HFF-Myc (cell line): ENCODE results near the gene RUFY3.
A peak's percentile ranks its signal among the peaks of the same experiment; 100 is the strongest.
"Not testable (repeated sequence)": the region's sequence is repeated elsewhere in the genome, so short reads cannot be mapped to it uniquely, and the experiment has no call there.

ENCODE experiments used
- DNase-seq: peaks from one replicate; pipeline ENCODE4 v3.0.0-alpha.2; 2011; ENCODE audit warnings: low read depth; ENCODE audit errors: extremely low read depth
- H3K4me3 ChIP-seq: replicated peaks from 2 replicates; pipeline ENCODE4 v1.5.1; 2011; ENCODE audit warnings: low read depth, mild to moderate bottlenecking, control low read depth, low read length
- TF ChIP-seq, protein P1 (sequence below): IDR thresholded peaks from 2 replicates; pipeline ENCODE4 v1.5.1; 2012; ENCODE audit warnings: mild to moderate bottlenecking, low read depth, low read length, control low read depth; ENCODE audit errors: missing control alignments

Gene RUFY3

DNA sequence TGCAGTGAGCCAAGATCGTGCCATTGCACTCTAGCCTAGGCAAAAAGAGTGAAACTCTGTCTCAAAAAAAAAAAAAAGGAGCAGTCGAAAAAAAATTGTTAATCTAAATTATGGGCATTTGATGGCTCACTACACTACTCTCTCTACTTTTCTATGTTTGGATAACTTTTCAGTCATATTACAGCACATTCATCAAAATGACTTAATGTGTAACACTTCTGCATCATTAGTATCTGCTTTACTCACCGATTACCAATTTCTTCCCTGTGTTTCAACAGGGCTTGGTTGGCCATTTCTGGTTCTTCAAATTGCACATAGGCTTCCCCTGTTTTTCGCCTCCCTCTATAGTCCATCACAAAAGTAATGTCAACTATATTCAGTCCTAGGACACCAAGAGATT, 109.5 kb downstream of the RUFY3 start:
- H3K4me3 ChIP-seq, result no peak overlapping the region
- TF ChIP-seq, protein P1, sequence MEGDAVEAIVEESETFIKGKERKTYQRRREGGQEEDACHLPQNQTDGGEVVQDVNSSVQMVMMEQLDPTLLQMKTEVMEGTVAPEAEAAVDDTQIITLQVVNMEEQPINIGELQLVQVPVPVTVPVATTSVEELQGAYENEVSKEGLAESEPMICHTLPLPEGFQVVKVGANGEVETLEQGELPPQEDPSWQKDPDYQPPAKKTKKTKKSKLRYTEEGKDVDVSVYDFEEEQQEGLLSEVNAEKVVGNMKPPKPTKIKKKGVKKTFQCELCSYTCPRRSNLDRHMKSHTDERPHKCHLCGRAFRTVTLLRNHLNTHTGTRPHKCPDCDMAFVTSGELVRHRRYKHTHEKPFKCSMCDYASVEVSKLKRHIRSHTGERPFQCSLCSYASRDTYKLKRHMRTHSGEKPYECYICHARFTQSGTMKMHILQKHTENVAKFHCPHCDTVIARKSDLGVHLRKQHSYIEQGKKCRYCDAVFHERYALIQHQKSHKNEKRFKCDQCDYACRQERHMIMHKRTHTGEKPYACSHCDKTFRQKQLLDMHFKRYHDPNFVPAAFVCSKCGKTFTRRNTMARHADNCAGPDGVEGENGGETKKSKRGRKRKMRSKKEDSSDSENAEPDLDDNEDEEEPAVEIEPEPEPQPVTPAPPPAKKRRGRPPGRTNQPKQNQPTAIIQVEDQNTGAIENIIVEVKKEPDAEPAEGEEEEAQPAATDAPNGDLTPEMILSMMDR, result no peak
- DNase-seq, result no peak

DNA sequence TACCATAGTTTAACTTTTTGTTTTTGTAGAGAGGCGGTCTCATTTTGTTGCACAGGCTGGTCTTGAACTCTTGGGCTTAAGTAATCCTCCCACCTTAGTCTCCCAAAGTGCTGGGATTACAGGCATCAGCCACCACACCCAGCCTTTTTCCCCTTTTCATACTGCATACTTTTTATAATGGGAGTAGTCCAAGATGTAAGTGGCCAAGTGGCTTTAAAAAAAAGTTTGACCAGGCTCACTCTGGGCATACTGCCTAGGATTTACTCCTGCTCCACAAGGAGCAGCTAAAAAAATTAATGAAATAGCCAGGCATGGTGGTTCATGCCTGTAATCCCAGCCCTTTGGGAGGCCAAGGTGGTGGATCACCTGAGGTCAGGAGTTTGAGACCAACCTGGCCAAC, 111.9 kb downstream of the RUFY3 start:
- no peak overlapping the region for H3K4me3 ChIP-seq
- TF ChIP-seq, protein P1, result no peak
- no peak for DNase-seq

DNA sequence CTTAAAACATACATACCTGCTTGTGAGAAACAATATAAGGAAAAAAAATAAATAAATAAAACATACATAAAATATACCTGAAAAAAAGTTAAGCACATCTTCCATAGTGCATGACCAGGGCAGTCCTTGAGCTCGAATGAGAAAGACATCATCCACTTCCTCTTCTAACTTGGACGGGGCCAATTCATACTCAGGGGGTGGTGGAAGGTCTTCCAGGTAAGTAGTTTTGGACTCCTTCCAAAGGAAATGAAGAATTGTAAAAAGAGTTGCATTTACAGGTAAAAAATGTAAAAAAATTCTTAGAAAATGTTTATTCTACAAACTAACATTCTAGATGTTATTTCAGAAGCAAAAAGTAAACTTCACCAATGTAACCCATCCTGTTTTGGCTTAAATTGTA, 114.3 kb downstream of the RUFY3 start:
- no peak for DNase-seq
- H3K4me3 ChIP-seq, result no peak overlapping the region
- TF ChIP-seq, protein P1, result no peak

DNA sequence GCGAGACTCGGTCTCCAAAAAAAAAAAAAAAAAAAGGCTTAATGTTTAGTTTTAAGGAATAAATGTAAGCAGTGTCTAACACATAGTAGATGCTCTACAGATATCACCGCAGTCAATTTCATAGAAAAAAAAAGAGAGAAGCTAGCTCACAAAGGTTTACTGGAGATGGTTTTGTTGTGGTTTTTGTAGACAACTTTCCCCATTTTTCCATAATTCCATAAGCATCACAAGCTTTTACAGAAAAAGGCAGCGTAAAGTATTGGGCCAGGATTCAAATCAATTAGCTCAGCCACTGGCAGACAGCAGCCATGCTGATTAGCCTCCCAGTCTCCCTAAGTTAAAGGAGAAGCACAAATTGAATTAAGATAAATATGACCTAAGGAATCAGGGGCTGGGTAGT, 116.4 kb downstream of the RUFY3 start:
- TF ChIP-seq, protein P1, result no peak
- no peak for DNase-seq
- H3K4me3 ChIP-seq, result peak overlapping the region; percentile 77

DNA sequence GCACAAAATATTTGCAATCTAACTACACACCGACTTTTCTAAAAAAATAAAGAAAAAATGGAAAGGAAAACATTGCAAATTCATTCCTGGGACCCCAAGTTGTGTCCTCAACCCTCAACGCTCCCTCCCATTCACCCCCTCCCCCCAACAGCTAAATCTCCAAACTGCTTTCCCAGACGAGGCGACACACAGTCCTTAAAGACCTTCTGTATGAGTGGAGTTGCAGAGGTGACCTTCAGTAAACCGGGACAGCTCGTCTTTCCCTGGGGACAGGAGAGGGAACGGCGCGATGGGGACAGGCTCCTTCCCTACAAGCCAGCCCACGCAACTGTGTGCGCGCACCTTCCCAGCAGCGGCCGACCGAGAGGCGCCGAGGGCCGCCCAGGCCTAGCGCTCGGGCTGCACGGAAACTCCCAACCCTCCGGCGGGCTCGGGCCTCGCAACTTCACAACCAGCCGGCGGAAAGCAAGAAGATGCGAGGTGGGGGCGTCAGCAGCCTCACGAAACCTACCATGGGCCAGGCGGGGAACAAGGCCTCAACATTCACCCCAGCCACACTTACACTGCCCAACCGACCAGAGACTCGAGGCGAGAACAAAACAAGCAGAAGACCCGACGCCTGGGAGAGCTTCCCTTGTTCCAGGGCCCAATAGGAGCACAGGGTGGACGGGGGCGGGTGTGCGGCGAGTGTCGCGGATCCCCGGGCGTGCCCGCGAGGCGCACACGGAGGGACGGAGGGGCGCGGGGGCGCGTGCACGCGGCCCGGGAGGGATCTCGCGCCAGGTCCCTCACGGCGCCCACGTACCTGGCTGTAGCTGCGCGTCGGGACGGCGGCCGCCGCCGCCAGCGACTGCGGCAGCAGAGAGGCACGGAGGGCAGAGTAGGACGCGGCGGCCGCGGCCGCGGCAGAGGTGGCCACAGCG, 117.2 kb downstream of the RUFY3 start:
- no peak for DNase-seq
- TF ChIP-seq, protein P1, result no peak

DNA sequence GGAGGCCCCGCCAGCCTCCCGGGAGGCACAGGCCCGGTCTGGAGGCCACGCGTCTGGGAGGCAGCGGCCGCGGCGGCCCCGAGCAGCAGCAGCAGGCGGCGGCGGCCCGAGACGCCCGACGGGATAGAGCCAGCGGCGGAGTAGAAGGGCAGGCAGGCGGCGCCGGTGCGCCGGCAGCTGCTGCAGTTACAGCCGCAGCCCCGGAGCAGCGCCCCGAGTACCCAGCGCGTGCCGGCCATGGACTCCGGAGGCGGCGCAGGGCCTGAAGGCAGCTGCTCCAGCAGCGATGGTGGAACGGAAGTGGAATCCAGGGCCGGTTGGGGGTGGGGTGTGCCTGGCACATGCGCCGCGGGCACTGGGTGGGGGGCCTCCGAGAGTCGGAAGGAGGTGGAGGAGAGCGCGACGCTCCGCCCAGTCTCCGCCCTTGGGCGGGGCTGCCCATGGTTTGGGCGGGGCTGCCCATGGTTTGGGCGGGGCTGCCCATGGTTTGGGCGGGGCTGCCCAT, 117.9 kb downstream of the RUFY3 start, which contains the start of gene GRSF1:
Gene GRSF1, minus strand, starts transcription at position 302 of the 505 bp plus-strand sequence. Its CDS starts 63 bp downstream, at position 239.
- TF ChIP-seq, protein P1, result no peak
- peak; percentile 72 for DNase-seq
- H3K4me3 ChIP-seq, result peak within 1 kb of the TSS; percentile 77

More for the DNA sequence above, 117.2 kb downstream of the RUFY3 start:
- H3K4me3 ChIP-seq, result peak overlapping the region; percentile 77

DNA sequence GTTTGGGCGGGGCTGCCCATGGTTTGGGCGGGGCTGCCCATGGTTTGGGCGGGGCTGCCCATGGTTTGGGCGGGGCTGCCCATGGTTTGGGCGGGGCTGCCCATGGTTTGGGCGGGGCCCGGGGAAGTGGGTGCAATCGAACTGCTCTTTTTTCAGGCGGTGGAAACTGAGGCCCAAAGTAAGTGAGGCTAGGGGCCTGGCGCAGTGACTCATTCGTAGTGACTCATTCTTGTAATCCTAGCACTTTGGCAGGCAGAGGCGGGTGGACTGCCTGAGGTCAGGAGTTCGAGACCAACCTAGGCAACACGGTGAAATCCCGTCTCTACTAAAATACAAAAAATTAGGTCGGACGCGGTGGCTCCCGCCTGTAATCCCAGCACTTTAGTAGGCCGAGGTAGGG, 118.4 kb downstream of the RUFY3 start:
- H3K4me3 ChIP-seq, result not testable (repeated sequence)
- peak; percentile 7 for DNase-seq

DNA sequence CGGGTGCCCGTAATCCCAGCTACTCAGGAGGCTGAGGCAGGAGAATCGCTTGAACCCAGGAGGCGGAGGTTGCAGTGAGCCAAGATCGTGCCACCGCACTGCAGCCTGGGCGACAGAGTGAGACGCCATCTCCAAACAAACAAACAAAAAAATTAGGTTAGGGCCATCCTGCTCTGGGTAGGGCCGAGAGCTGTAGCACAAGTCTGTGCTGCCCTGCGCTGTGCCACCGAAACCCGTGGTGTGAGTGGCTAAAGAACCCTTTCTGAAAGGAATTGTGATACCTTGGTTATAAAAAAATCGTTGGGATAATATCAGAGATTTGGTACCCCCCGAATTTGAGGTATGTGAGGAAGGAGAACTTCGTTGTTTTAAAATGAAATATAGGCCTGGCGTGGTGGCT, 118.9 kb downstream of the RUFY3 start:
- DNase-seq, H3K4me3 ChIP-seq: not testable (repeated sequence)
